A549 treated with CORT108297 at 1 μM for 4 hours (cell line): ENCODE measurements around the gene DAZAP2. TPM values are rescaled to one million over a fixed set of nuclear protein-coding genes. Genes with fewer than 3 reads are reported as not detected.

Experiments used
- total RNA-seq: library from RNA; stranded (reverse); fragments of 200-300 nt; extraction: Qiagen RNA extraction; gene quantifications from 5 replicates; pipeline ENCODE4 v1.2.3, GENCODE V29; 2022

Gene DAZAP2, protein sequence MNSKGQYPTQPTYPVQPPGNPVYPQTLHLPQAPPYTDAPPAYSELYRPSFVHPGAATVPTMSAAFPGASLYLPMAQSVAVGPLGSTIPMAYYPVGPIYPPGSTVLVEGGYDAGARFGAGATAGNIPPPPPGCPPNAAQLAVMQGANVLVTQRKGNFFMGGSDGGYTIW
- total RNA-seq: 316 to 373 TPM (median 326 TPM) in 5 replicates

GRCh38 chr12:51238510-51239334, at the start of gene DAZAP2:
Gene DAZAP2 (plus strand): TSS chr12:51238826. CDS start chr12:51238908, 82 bp downstream.

GRCh38 chr12:51217968-51218606, 20.5 kb upstream of the DAZAP2 start, which contains the start of gene POU6F1:
Gene POU6F1 (minus strand): TSS chr12:51218062. CDS start chr12:51206836, 11,226 bp downstream.

GRCh38 chr12:51270067-51270950, 31.7 kb downstream of the DAZAP2 start, which contains the start of gene SMAGP:
Gene SMAGP (minus strand): TSS chr12:51270415. CDS start chr12:51269278, 1,137 bp downstream.

Other genes with a start within 250 kb of the DAZAP2 start
- gene SLC11A2, start 212.4 kb upstream of the DAZAP2 start, total RNA-seq: 19.2 to 25.0 TPM (median 24.4 TPM) in 5 replicates
- 23.0 to 27.6 TPM (median 24.8 TPM) in 5 replicates for gene LETMD1, start 190.5 kb upstream of the DAZAP2 start, total RNA-seq
- 11.6 to 14.4 TPM (median 13.7 TPM) in 5 replicates for gene CSRNP2, start 155.2 kb upstream of the DAZAP2 start, total RNA-seq
- 18.5 to 22.5 TPM (median 20.0 TPM) in 5 replicates for gene TFCP2, start 65.7 kb upstream of the DAZAP2 start, total RNA-seq
- gene POU6F1, start 20.8 kb upstream of the DAZAP2 start, total RNA-seq: 1.1 to 1.8 TPM (median 1.6 TPM) in 5 replicates
- 20.2 to 25.3 TPM (median 23.0 TPM) in 5 replicates for gene SMAGP, start 31.6 kb downstream of the DAZAP2 start, total RNA-seq
- 0.07 to 0.15 TPM (median 0.10 TPM) in 5 replicates for gene BIN2, start 85.3 kb downstream of the DAZAP2 start, total RNA-seq
- not detected in 5 replicates for gene CELA1, start 107.9 kb downstream of the DAZAP2 start, total RNA-seq
- 2.3 to 4.0 TPM (median 2.9 TPM) in 5 replicates for gene GALNT6, start 152.6 kb downstream of the DAZAP2 start, total RNA-seq
- 0.82 to 1.6 TPM (median 1.2 TPM) in 5 replicates for gene SLC4A8, start 186.0 kb downstream of the DAZAP2 start, total RNA-seq